Activated CD4-positive, alpha-beta T cell treated with anti-CD3 and anti-CD28 coated beads, Interleukin-2, Interleukin-4, amounts not matched to agents 100 ng/mL and 50 ng/mL, durations not matched to agents 16 hours and 8 hours (primary cell): ENCODE data around the gene SHISA7.
"Not testable (repeated sequence)": the region's sequence is repeated elsewhere in the genome, so short reads cannot be mapped to it uniquely, and the experiment has no call there.

ENCODE experiments used
- DNase-seq: peaks from one replicate; pipeline ENCODE4 v3.0.0-alpha.2; 2020; ENCODE audit warnings: low spot score

Gene SHISA7

DNA sequence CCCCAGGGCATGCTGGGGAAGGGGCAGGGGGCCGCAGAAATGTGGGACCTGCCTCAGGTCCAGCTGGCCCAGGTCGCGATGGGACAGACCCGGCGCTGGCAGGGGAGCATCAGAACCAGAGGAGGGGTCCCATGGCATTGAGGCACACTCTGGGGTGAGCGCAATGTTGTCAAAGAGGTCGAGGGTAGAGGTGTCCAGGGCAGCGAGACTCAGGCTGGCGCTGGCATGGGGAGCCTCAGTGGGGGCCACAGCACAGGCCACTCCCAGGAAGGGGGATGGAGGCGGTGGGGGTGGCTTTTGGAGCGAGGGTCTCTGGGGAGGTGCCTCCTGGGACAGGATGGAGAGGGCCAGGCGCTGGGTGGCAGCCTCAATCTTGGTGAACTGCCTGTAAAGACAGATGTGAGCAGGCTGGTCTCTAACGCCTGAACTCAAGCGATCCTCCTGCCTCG lies 20.5 kb upstream of the SHISA7 start:
- no peak for DNase-seq

DNA sequence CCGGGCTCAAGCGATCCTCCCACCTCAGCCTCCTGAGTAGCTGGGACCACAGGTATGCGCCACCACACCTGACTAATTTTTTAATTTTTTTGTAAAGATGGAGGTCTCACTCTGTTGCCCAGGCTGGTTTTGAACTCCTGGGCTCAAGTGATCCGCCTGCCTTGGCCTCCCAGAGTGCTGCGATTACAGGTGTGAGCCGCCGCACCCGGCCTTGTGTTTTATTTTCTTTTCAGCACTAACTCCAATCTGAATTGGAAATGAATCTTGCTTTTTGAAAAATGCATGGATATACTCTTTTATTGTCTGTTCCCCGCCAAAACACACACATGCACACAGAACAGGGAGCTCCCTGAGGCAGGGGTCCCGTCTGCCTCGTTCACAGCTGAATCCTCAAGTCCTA lies 19.6 kb upstream of the SHISA7 start:
- no peak for DNase-seq

DNA sequence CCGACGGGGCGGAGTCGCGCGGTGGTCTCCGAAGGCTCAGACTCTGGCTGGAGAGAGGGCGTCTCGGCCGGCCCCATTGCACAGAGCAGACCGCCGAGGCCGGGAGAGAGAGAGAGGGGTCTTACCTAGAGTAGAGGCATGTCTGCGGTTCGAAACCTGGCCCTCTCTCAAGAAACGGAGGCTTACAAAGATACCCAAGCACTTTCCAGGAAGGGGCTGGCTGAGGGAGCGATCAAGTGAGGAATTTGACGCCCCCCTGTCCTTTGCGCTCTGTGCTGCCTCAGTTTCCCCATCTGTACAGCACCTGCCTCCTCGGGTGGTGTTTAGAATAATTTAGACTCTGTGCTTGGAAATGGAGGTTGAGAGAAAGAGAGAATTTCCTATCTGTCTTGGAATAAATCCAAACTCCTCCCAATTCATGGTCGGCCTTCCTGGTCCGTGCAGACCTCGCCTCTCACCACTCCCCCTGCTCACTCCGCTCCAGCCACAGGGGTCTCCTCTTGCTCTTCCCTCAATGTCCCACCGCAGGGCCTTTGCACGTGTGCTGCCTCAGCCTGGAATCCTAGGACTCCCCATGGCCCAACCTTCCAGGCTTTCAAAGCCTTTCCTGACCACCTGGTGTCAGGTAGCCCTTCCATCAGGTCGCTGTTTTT lies 19.0 kb upstream of the SHISA7 start:
- DNase-seq, result no peak

DNA sequence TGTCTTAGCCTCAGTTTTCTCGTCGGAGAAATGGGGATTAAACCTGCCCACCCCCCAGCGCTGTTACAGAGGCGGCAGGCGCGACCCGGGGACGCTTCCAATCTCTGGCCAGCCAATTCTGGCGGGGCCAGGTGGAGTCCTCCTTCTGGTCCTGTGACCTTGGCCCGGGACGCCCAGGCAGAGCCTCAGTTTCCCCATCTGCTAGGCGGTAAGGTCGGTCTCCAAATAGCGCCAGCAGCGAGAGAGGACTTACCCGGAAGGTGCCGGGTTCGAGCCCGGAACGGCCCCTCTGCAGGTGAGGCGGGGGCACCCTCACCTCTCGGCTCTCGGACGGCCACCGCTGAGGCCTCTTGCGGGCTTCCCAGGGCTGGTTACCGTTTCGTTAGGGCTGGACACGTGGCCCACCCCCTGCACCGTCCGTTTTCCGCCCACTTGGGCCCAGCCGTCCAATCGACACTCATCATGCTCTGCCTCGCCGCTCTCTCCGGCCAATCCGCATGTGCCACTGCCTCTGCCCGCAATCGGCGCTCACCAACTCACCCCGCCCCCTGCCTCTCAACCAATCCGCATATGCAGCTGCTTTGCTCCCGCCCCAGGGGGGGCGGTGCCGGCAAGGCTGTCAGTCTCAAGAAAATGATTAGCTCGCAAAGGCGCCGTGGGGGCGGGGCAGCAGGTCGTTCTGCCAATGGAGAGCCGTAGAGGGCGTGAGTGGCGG lies 18.3 kb upstream of the SHISA7 start, which contains the start of gene ISOC2:
ISOC2 (minus strand) TSS at position 384 of the 715 bp plus-strand sequence. CDS start 5,156 bp downstream, outside the sequence.
- DNase-seq, result peak; percentile 100

- DNase-seq, result peak; percentile 54
Observed at GRCh38 chr19:55460670-55461258, 17.7 kb upstream of the SHISA7 start.

GRCh38 chr19:55459950-55460657 lies 17.0 kb upstream of the SHISA7 start:
- DNase-seq, result no peak

GRCh38 chr19:55459551-55459949 lies 16.4 kb upstream of the SHISA7 start:
- no peak for DNase-seq

DNA sequence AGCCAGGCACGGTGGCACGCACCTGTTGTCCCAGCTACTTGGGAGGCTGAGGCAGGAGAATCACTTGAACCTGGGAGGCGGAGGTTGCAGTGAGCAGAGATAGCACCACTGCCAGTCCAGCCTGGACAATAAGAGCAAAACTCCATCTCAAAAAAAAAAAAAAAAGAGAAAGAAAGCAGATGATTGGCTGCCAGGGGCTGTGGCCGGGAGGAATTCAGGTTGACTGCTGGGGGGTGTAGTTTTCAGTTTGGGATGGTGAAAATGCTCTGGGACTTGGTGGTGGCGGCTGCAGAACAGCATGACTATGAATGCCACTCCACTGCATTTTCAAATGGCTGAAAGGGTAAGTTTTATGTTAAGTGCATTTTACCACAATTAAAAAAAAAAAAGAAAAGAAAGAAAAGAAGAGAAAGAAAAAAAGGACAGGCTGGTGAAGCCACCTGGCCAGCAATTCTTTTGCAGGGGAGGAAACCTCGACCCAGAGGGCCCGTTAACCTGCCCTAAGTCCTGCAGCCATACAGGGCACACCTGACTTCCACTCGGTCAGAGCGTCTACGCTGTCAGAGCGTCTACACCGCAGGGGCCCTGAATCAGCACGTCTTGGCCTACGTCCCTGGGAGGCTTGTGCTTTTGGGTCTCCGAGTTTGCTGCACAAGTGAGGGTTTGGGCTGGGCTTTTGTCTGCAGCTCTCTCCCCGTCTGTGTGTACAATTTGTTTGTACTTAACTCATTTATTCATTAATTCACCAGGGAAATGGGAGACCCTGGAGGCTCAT lies 14.8 kb upstream of the SHISA7 start:
- DNase-seq, result no peak

DNA sequence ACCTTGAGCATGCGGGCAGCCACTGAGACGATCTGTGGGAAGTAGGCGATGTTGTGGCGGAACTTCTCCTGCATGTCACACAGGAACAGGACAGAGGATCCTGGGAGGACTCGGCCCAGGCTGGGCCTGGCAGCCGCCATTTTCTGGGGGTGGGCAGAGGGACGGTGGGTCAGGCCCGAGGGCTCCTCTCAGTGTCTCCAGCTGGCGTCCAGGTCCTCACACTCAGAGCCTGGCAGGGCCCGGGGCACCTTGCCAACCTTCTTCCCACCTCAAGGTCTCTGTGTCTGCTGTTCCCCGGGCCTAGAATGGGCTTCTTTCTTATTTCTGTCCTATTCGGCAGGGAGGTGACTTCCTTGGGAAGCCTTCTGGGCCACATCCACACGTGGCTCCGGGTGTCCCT lies 13.2 kb upstream of the SHISA7 start:
- DNase-seq, result no peak

- no peak for DNase-seq
Observed at GRCh38 chr19:55455576-55456235, 12.6 kb upstream of the SHISA7 start.

GRCh38 chr19:55454787-55455243 lies 11.7 kb upstream of the SHISA7 start:
- DNase-seq, result peak; percentile 34

- no peak for DNase-seq
Observed at GRCh38 chr19:55453511-55454260, 10.6 kb upstream of the SHISA7 start.

GRCh38 chr19:55452749-55453346 lies 9.7 kb upstream of the SHISA7 start:
- peak; percentile 47 for DNase-seq

DNA sequence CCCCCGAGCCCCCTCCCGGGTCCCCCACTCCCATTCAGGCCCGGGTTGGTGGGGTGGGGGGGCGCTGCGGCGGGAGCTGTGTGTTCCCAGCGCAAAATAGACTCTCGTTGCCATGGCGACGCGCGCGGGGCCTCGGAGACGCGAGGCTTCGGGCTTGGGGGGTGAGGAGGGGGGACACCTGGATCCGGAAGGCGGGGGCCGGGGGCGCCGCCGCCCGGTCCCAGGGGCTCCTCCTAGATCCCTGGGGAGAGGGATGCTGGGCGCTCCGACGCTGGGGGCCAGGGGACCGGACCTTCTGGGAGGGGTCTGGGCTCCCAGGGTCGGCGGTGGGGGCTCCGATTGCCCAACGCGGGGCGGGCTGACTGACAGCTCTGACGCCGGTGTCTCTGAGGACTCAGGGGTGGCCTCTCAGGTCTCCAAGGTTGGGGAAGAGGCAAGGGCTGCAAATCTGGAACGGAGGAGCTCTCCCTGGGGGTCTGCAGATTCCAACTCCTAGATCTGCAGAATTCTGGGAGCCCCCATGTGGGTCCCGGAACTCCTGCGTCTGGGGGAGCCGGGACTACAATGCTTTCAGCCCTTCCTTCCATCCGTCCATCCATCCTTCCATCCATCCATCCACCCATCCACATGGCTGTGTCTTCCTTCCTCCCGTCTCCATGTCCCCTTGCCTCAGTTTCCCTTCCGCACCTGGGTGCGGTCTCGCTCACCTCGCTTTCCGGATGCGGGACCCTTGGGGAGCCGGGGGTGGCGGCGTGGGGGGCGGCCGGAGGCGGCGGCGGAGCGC lies 9.1 kb upstream of the SHISA7 start:
- DNase-seq, result no peak

DNA sequence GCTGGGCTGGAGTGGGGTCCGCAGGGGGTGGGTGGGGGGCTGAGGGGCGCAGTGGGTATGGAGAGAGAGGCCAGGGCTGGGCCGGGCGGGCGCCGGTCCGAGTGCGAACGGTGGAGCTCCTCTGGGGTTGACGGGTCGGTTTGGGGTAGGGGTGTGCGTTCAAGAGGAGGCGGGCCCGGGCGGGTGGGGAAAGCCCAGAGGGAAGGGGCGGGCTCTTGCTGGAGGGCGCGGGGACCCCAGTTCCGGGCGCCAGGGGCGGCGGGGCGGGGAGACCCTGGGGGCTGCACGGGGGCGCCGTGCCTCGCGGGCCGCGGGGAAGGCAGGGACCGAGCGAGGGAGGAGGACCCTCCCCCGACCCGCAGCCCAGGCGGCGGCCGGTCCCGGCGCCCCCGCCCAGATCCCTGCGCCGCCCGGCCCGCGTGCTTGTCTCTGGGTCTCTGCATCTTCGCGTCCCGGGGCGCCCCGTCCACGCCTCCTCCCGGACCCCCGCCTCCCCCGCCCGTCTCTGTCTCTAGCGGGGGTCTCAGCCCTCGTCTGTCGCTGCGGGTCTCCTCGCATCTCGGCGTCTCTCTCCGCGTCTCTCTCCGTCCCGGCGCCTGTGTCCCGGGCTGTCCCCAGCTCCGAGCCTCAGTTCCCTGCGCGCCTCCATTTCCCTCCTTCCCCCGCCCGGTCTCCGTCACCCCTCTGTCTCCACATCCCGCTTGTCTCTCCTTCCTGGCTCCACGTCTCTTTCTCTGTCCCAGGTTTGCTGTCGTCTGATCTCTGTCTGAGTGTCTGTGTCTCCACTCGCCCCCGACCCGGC lies 8.3 kb upstream of the SHISA7 start:
- no peak for DNase-seq

- DNase-seq, result no peak
Observed at GRCh38 chr19:55449469-55449868, 6.4 kb upstream of the SHISA7 start.

DNA sequence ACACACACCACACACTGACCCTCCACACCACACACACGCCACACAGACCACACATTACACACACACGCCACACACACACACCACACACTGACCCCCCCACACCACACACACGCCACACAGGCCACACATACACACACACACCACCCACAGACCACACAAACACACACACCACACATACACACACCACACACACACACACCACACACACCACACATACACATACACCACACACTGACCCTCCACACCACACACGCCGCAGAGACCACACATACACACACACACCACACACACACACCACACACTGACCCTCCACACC lies 5.0 kb upstream of the SHISA7 start:
- DNase-seq, result not testable (repeated sequence)

GRCh38 chr19:55447421-55448174 lies 4.5 kb upstream of the SHISA7 start:
- no peak for DNase-seq
